ENCODE measurements around the gene ERG.

DNA sequence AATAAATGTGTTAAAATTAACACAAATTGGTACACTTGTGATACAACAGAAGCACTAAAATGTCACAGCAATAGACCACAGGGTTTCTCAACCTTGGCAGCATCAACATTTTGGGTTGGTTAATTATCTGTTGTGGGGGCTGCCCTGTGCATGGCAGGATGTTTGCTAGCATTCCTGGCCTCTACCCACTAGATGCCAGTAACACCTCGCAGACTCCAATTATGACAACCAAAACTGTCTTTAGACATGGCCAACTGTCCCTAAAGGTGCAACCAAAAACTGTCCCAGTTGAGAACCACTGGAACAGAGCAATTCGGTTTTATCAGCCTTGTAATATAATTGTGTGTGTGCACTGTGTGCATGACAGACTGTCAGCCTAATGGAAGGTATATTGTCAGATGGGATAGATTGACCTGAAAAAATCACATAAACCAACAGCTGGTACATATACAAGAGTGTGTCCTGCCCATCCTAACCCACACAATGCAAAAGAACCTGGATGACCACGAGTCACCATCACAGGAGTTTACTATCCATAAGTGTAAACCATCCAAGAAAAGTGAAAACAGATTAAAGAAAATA, 13.5 kb upstream of the ERG start:
- TF ChIP-seq, protein P1, sequence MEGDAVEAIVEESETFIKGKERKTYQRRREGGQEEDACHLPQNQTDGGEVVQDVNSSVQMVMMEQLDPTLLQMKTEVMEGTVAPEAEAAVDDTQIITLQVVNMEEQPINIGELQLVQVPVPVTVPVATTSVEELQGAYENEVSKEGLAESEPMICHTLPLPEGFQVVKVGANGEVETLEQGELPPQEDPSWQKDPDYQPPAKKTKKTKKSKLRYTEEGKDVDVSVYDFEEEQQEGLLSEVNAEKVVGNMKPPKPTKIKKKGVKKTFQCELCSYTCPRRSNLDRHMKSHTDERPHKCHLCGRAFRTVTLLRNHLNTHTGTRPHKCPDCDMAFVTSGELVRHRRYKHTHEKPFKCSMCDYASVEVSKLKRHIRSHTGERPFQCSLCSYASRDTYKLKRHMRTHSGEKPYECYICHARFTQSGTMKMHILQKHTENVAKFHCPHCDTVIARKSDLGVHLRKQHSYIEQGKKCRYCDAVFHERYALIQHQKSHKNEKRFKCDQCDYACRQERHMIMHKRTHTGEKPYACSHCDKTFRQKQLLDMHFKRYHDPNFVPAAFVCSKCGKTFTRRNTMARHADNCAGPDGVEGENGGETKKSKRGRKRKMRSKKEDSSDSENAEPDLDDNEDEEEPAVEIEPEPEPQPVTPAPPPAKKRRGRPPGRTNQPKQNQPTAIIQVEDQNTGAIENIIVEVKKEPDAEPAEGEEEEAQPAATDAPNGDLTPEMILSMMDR (IDR thresholded peaks at IDR 0.05), result no peak
- TF ChIP-seq EZH2 (IDR thresholded peaks at IDR 0.05), result no peak

Measured in neural progenitor cell (in vitro differentiated cells).